Measurements from ENCODE around the gene AZU1.

DNA sequence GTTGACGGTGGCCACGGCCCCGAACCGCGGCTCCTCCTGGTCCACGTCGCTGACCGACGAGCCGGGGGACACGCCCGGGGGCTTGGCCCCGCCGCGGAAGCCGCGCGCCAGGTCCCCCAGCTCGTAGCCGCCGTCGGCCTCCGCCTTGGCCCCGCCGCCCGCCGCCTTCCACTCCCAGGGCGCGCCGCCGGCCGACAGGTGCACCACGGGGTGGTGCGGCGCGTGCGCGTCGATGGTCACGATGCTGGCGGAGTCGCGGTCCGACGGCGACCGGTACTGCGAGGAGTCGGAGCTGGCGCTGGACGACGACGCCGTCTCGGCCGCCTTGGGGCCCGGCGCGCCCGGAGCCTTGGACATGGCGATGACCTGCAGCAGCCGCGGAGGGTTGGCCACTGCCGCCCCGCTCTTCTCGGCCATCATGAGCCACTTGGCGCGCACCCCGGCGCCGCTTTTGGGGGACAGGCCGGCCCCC, 14.9 kb upstream of the AZU1 start:
- no peak for TF ChIP-seq CTCF (conservative IDR thresholded peaks at IDR 0.05; ENCODE audit: low read length)
- TF ChIP-seq EZH2phosphoT487 (IDR thresholded peaks at IDR 0.05; ENCODE audit: borderline replicate concordance), result no peak

Data from Loucy (cell line).